Activated CD4-positive, alpha-beta T cell treated with anti-CD3 and anti-CD28 coated beads, Interleukin-10, Interleukin-2, amounts not matched to agents 100 ng/mL and 50 ng/mL, durations not matched to agents 16 hours and 8 hours (primary cell): ENCODE data around the gene MAN1C1.

Experiments
- DNase-seq: peaks from one replicate; pipeline ENCODE4 v3.0.0-alpha.2; 2020

MAN1C1 gene

GRCh38 chr1:25616095-25616986 is at the start of gene MAN1C1:
TSS of gene MAN1C1 (plus strand) at chr1:25616791. CDS start at chr1:25617798, 1,007 bp downstream.
- peak; percentile 75 for DNase-seq

DNA sequence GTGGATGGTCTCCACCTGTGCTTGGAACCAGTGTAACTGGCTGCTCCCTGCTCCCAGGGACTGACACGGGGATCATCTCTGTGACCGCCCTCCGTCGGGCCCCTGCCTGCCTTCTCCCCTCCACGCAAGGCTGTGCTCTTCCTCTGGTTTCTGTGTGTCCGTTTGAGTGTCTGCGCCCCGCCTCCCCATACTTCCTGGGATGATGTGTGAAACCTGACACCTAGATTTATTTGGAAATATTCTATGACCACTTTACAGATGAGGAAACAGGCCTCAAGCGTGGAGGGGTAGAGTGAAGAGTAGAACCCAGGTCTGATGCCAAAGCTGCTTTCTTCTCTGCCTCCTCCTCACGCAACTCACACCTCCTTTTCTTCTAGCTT is 48.9 kb upstream of the MAN1C1 start:
- DNase-seq, result no peak

DNA sequence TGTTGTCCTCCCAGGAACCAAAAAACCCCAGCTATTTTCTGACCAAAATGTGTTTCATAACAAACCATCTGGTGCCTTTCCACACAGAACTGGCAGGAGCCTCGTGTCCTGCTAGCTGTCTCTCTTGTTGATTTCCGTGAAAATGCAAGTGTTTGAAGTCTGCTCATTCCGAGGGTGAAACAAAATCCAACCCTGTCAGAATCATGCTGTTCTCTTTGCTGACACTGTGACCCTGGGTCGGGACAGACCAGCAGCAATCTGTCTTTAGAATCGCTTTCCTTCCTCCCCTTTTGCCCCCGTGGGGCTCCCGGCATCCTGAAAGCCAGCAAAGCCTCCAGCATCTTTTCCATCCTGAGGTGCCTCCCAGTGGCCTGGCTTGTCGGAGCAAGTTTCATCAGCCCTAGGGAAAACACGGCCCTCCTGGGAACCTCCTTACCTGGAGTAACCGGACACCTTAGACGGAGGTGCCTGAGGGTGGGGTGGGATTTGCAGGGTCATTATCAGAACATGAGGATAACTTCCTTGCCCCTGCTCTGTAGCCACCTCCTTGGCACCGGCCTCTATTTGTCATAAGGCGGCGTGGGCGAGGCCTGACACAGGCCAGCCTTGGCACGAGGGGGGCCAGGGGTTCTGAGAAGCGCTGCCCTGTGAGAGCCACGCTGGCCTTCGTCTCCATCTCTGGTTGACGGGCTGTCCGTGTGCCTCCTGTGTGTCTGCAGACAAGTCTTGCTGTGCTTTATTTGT is 48.3 kb upstream of the MAN1C1 start:
- DNase-seq, result no peak

DNA sequence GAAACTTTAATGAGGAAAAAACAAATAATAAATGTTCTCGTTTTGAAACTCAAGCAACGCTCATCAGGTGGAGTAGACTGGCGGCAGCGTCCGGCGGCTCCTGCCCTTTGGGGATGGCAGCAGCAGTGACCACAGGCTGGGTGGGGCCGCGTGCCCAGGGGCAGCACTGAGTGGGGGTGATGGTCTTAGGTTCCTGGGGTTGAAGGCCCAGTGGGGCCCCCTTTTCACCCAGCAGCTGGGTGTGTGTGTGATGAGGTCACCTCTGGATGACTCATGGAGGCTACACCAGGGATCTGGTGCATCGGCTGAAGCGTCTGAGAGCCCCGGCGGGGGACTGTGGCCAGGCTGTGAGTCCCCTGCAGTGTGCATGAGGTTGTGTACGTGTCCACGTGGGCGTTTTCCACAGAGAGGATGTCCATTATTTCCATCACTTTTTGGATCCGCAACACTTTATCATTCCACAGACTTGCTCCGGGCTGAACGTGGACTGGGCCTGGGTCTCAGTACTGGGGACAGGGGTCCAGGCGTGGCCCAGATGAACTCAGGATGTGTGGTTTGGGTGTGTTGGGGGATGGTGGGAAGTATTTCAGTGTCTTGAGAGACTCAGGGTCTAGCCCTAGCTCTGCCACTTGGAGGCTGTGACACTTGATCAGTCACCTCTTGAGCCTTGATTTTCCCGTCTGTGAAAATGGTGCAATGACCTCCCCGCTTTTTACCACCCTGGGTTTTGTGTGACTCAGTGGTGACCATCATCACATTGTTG is 47.6 kb upstream of the MAN1C1 start:
- DNase-seq, result no peak

DNA sequence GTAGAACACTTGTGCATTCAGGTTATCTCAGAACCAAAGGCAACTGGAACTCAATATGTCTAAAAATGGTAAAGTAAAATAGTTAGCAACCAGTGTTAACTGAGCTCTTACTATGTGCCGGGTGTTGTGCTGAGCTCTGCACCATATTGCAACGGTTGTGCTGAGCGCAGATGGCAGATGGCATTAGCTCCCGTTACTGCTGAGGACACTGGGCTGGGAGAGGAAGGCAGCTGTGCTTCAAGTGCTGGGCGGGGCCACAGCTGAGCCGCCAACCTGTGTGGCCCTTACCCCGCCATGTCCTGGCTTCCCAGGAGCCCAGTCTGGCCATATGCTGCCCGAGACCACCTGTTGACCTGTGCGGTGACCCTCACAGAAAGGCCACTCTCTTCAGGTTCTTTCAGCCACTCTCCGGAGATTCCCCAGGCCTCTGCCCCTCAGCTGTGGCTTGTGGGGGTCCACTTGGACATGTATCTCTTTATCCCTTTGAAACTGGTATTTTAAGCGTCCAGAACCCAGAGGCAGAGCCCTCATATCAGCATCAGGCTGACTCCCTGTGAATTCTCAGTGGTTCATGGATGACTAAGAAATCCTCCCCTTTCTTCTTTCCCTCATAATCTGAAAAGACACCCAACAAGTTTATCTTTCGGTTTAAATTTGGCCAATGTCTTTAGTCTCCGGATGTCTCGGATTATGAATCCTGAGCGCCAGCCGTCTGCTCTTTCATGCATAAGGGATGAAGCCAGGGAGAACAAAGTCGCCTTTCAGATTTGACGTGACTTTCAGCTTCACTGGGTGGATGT is 46.8 kb upstream of the MAN1C1 start:
- no peak for DNase-seq

GRCh38 chr1:25570798-25571521 is 45.6 kb upstream of the MAN1C1 start:
- DNase-seq, result no peak

DNA sequence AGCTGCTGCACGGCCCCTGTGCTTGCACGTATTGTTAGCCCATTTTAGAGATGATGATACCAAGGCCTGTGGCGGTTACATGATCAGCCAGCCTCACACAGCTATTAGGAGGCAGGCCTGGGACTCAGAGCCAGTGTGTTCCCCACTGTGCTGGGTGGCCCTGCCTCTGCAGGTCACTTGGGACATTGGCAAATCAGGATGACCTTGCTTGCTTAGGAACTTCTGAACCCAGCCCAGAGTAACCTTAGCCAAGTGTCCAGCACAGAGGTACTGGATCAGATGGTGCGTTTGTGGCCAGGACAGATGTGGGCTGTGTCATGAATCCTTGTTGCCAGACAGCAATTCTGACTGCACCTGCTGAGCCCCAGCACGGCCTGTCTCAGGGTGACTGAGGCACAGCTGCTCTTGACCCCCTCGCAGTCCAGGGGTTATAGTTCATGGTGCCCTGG is 45.0 kb upstream of the MAN1C1 start:
- DNase-seq, result no peak

DNA sequence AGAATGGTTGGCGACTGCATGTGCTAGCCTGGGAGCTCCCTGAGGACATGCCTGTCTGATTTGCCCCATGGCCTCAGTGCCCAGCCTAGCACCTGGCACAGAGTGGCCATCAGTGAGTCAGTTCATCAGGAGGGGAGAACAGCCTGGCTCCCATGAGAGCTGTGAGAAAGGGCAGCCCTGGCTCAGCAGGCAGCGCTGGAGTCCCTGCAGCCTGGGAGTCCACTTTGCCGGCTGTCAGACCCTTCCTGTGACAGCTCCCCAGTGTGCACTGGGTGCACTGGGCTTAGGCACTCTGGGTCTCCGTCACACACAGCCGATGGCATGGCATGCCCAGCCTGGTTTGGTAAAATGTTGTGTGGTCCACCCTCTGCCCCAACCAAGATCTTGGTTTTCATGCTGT is 44.5 kb upstream of the MAN1C1 start:
- DNase-seq, result no peak

DNA sequence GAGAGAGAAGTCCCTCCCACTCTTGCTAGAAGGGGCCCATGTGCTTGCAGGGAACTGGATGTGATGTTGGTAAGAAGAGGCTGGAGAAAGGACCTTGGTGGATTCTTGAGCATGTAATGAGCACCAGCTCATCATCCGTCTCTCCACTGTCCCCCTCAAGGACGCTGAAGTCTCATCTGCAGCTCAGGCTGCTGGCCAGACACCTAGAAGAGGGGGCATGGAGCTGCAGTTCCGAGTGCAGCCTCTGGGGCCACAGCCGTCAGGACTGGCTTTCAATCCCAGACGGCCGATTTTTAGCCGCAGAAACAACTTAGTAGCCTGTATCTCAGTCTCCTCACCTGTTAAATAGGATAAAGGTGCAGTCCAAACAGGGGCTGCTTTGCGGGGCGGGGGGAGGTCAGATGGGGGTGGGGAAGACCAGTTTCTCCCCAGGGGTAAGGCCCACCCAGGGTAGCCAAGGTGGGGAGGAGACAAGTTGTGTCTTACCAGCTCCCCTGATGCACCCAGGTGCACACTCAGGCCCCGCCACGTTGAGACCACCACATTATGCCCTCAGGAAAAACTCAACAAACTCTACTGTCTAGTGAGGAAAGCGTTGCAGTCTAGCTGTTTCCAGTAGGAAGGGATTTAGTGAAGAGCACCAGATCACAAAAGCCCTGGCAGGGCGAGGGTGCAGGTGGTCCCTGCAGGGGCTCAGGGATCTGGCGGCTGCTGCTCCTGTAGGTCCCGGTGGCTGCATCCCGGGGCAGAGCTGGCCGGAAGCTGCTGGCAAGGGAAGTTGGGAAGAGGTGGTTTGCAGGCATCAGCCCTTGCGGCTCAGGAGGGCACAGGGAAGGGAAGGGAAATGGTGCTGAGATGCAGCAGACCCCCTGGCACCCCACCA is 43.6 kb upstream of the MAN1C1 start:
- peak; percentile 33 for DNase-seq

GRCh38 chr1:25573591-25573930 is 43.0 kb upstream of the MAN1C1 start:
- DNase-seq, result no peak

GRCh38 chr1:25573961-25574360 is 42.6 kb upstream of the MAN1C1 start:
- DNase-seq, result no peak

GRCh38 chr1:25575191-25575590 is 41.4 kb upstream of the MAN1C1 start:
- no peak for DNase-seq

GRCh38 chr1:25576459-25577133 is 40.0 kb upstream of the MAN1C1 start:
- no peak for DNase-seq

GRCh38 chr1:25577134-25577920 is 39.3 kb upstream of the MAN1C1 start:
- DNase-seq, result no peak

DNA sequence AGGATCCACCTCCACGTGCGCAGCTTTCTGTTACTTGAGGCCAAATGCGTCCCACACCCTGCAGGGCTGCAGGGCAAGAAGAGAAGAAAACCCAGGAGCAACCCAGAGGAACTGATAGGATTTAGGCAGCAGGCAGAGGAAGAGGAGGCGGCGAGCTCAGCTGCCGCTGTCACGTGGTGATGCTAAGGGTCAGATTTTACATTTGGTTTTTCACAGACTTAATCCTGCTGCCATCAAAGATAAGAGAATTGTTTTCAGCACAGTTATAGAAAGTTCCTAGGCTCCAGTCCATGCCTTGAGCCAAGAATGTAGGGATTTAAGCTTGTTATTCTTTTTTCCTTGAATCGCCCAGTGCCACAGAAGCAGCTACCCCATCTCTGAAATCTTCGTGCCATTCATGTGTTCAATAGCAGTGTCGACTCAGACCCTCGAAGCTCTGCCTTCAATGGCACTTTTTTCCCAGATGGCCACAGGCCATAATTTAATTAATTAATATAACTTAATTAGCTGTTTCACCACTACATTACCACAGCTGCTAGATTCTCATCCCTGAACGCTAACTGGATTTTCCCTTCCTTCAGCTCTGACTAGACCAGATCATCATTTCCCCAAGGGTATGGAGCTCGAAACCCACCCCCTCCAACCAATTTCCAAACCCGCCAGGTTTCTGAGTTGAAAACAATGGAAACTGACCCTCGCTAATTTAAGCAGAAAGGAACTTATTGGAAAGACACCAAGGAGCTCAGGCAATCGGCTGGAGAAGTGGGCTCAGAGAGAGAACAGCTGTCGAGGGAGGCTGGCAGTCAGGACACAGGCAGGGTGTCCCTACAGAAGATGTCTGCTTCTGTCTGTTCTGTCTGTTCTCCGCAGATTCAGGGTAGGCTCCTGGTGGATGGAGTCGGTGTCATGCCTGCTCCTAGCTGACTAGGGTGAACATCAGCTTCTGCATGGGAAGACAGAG is 37.0 kb upstream of the MAN1C1 start:
- no peak for DNase-seq

GRCh38 chr1:25580927-25581326 is 35.7 kb upstream of the MAN1C1 start:
- DNase-seq, result no peak

DNA sequence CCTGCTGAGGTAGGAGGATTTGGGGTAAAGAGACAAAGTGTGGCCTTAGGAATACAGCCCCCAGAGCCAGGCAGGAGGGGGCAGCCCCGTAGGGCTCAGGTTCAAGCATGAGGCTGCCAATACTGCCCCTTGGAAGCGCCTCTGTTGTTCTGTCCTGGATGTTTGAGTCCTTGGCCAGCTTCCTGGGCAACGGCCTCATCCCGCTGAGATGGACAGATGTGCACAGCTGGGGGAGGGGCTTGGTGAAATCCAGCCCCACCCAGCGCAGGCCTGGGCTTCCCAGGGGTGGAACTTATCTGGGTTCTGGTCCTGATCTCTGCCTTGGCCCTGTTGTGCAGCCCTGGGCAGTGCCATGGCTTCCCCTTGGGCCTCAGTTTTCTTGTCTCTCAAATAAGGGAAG is 34.8 kb upstream of the MAN1C1 start:
- no peak for DNase-seq
